ENCODE results near the gene GSTP1.
"Not testable (repeated sequence)": the region's sequence is repeated elsewhere in the genome, so short reads cannot be mapped to it uniquely, and the experiment has no call there.

Gene GSTP1

GRCh38 chr11:67623795-67624194 is 40.2 kb downstream of the GSTP1 start:
- DNase-seq, result not testable (repeated sequence)

GRCh38 chr11:67626131-67626833 is 42.7 kb downstream of the GSTP1 start:
- not testable (repeated sequence) for DNase-seq

- DNase-seq, result no peak
- TF ChIP-seq GATA1 (IDR thresholded peaks at IDR 0.05; ENCODE audit: low read depth, low read length), result no peak
- no peak for TF ChIP-seq POLR2A (IDR thresholded peaks at IDR 0.05; ENCODE audit: low read length)
Observed at GRCh38 chr11:67626970-67627369, 43.4 kb downstream of the GSTP1 start.

- TF ChIP-seq GATA1 (IDR thresholded peaks at IDR 0.05; ENCODE audit: low read depth, low read length), result no peak
- no peak for TF ChIP-seq POLR2A (IDR thresholded peaks at IDR 0.05; ENCODE audit: low read length)
- DNase-seq, result no peak
Observed at GRCh38 chr11:67627441-67627811, 43.8 kb downstream of the GSTP1 start.

GRCh38 chr11:67627812-67628624 is 44.4 kb downstream of the GSTP1 start:
- no peak for TF ChIP-seq GATA1 (IDR thresholded peaks at IDR 0.05; ENCODE audit: low read depth, low read length)
- TF ChIP-seq POLR2A (IDR thresholded peaks at IDR 0.05; ENCODE audit: low read length), result no peak
- DNase-seq, result no peak

- no peak for DNase-seq
- TF ChIP-seq GATA1 (IDR thresholded peaks at IDR 0.05; ENCODE audit: low read depth, low read length) (no peak), POLR2A (IDR thresholded peaks at IDR 0.05; ENCODE audit: low read length) (no peak)
Observed at GRCh38 chr11:67628710-67629385, 45.2 kb downstream of the GSTP1 start.

- TF ChIP-seq POLR2A (IDR thresholded peaks at IDR 0.05; ENCODE audit: low read length) (peak; percentile 51), GATA1 (IDR thresholded peaks at IDR 0.05; ENCODE audit: low read depth, low read length) (no peak)
- DNase-seq, result peak; percentile 91 to 93
Observed at GRCh38 chr11:67629386-67630227, 46.0 kb downstream of the GSTP1 start, which contains the start of gene NUDT8. Gene NUDT8, minus strand, starts transcription at chr11:67629937. Its CDS starts 26 bp downstream, at chr11:67629911.

- peak; percentile 97 to 98 for DNase-seq
- TF ChIP-seq GATA1 (IDR thresholded peaks at IDR 0.05; ENCODE audit: low read depth, low read length) (no peak), POLR2A (IDR thresholded peaks at IDR 0.05; ENCODE audit: low read length) (no peak)
Observed at GRCh38 chr11:67630228-67630942, 46.8 kb downstream of the GSTP1 start.

- TF ChIP-seq GATA1 (IDR thresholded peaks at IDR 0.05; ENCODE audit: low read depth, low read length) (no peak), POLR2A (IDR thresholded peaks at IDR 0.05; ENCODE audit: low read length) (no peak)
- DNase-seq, result no peak
Observed at GRCh38 chr11:67630943-67631331, 47.3 kb downstream of the GSTP1 start.

- TF ChIP-seq POLR2A (IDR thresholded peaks at IDR 0.05; ENCODE audit: low read length), result no peak
- no peak for TF ChIP-seq GATA1 (IDR thresholded peaks at IDR 0.05; ENCODE audit: low read depth, low read length)
- no peak for DNase-seq
Observed at GRCh38 chr11:67631411-67631810, 47.8 kb downstream of the GSTP1 start.

- TF ChIP-seq POLR2A (IDR thresholded peaks at IDR 0.05; ENCODE audit: low read length), result no peak
- DNase-seq, result no peak
Observed at GRCh38 chr11:67631853-67632174, 48.2 kb downstream of the GSTP1 start.

GRCh38 chr11:67632175-67632981 is 48.8 kb downstream of the GSTP1 start:
- DNase-seq, result no peak
- TF ChIP-seq GATA1 (IDR thresholded peaks at IDR 0.05; ENCODE audit: low read depth, low read length), result no peak
- TF ChIP-seq POLR2A (IDR thresholded peaks at IDR 0.05; ENCODE audit: low read length), result no peak

Measured in erythroblast (primary cell).